ENCODE results near the gene PEX12. TPM values are rescaled to one million over a fixed set of nuclear protein-coding genes. Genes with fewer than 3 reads are reported as not detected.
A peak's percentile ranks its signal among the peaks of the same experiment; 100 is the strongest.
"Not testable (repeated sequence)": the region's sequence is repeated elsewhere in the genome, so short reads cannot be mapped to it uniquely, and the experiment has no call there.

The PEX12 gene
- total RNA-seq, 1 donor, result 8.8 TPM

GRCh38 chr17:35541434-35541833, 36.9 kb downstream of the PEX12 start:
- peak; percentile 7 for DNase-seq (ENCODE audit: low read depth)
- H3K4me3 ChIP-seq (ENCODE audit: low read depth, low read length), result no peak overlapping the region
- no peak for TF ChIP-seq CTCF (IDR thresholded peaks at IDR 0.05; ENCODE audit: insufficient read depth, low read length)

- no peak for TF ChIP-seq CTCF (IDR thresholded peaks at IDR 0.05; ENCODE audit: insufficient read depth, low read length)
- no peak overlapping the region for H3K4me3 ChIP-seq (ENCODE audit: low read depth, low read length)
- DNase-seq (ENCODE audit: low read depth), result peak; percentile 53
These were observed 37.6 kb downstream of the PEX12 start for GRCh38 chr17:35540589-35541404.

- no peak for TF ChIP-seq CTCF (IDR thresholded peaks at IDR 0.05; ENCODE audit: insufficient read depth, low read length)
- H3K4me3 ChIP-seq (ENCODE audit: low read depth, low read length), result no peak overlapping the region
- no peak for DNase-seq (ENCODE audit: low read depth)
These were observed 38.7 kb downstream of the PEX12 start for GRCh38 chr17:35539659-35540026.

GRCh38 chr17:35537601-35538141, 40.7 kb downstream of the PEX12 start, which contains the start of gene SLFN12L:
Gene SLFN12L (minus strand): TSS chr17:35537678. CDS start chr17:35522364, 15,314 bp downstream.
- no peak within 1 kb of the TSS for H3K4me3 ChIP-seq (ENCODE audit: low read depth, low read length)
- DNase-seq (ENCODE audit: low read depth), result peak; percentile 28
- TF ChIP-seq CTCF (IDR thresholded peaks at IDR 0.05; ENCODE audit: insufficient read depth, low read length), result no peak

- TF ChIP-seq CTCF (IDR thresholded peaks at IDR 0.05; ENCODE audit: insufficient read depth, low read length), result no peak
- H3K4me3 ChIP-seq (ENCODE audit: low read depth, low read length), result no peak overlapping the region
- no peak for DNase-seq (ENCODE audit: low read depth)
These were observed 41.7 kb downstream of the PEX12 start for GRCh38 chr17:35536664-35537171.

- not testable (repeated sequence) for H3K4me3 ChIP-seq (ENCODE audit: low read depth, low read length); DNase-seq (ENCODE audit: low read depth)
These were observed 43.0 kb downstream of the PEX12 start for GRCh38 chr17:35535406-35535805.

GRCh38 chr17:35534576-35535093, 43.7 kb downstream of the PEX12 start:
- no peak for DNase-seq (ENCODE audit: low read depth)
- TF ChIP-seq CTCF (IDR thresholded peaks at IDR 0.05; ENCODE audit: insufficient read depth, low read length), result no peak
- no peak overlapping the region for H3K4me3 ChIP-seq (ENCODE audit: low read depth, low read length)
